HCT116 (cell line): ENCODE measurements around the gene FRAS1. TPM values are rescaled to one million over a fixed set of nuclear protein-coding genes. Genes with fewer than 3 reads are reported as not detected.

Experiments
- ATAC-seq: fragments of 200-7000 bp; cut with Tn5 transposase; 2 replicates; pipeline ENCODE4 v1.9.1; 2020; ENCODE audit warnings: mild to moderate bottlenecking, moderate library complexity
- BruUV-seq: library from RNA; stranded (reverse); fragments of 400-500 nt; replicated peaks from 2 replicates; lab custom pipeline; 2021; lab: Mats Ljungman, UMichigan
- CTCF ChIA-PET: fragments of 300-600 bp; sonication (Branson Sonifier 250); formaldehyde crosslinking; loops from one replicate; lab custom pipeline; 2021; ENCODE audit warnings: antibody characterized with exemption; lab: Charles Lee
- POLR2A ChIA-PET: fragments of 300-600, 350-600 bp; sonication (Branson Sonifier 250); formaldehyde crosslinking; loops from one replicate; lab custom pipeline; 2021; ENCODE audit warnings: antibody characterized with exemption; lab: Charles Lee
- RAD21 ChIA-PET, 2 experiments: fragments of 300-600 bp; sonication (Branson Sonifier 250); formaldehyde crosslinking; loops; one replicate each; lab custom pipeline; 2023; ENCODE audit warnings: low total read pairs in 2 of 2; ENCODE audit not compliant: uncharacterized antibody in 2 of 2, unreplicated experiment in 2 of 2, low non-redundant PET in 1 of 2; lab: Charles Lee
- DNase-seq: peaks from one replicate; pipeline ENCODE4 v3.0.0-alpha.2; 2010; ENCODE audit warnings: low read depth, low spot score
- H2AFZ ChIP-seq: fragments of 200-600 bp; shearing (Covaris generic), sonication (generic); 2 replicates; pipeline ENCODE4 v1.6.1; 2017; ENCODE audit warnings: low read depth, mixed run types, mixed read lengths, antibody characterized with exemption, low read length; ENCODE audit not compliant: poor library complexity, severe bottlenecking
- H3K27ac ChIP-seq: 2 replicates; pipeline ENCODE4 v1.5.1; 2012; ENCODE audit warnings: low read depth, low read length
- H3K27me3 ChIP-seq: fragments of 200-600 bp; sonication (generic); 2 replicates; pipeline ENCODE4 v1.6.1; 2016; ENCODE audit warnings: mixed run types, low read length, mixed read lengths; ENCODE audit not compliant: insufficient read depth
- H3K36me3 ChIP-seq, 2 experiments: fragments of 200-500 bp in 1 of 2; fragments of 200-600 bp in 1 of 2; sonication (Bioruptor generic) in 1 of 2; sonication (generic) in 1 of 2; 2 replicates each; pipeline versions ENCODE4 v1.5.1 to v1.6.1; 2014 to 2016; ENCODE audit warnings: low read length in 2 of 2, inconsistent platforms in 1 of 2, mixed read lengths in 1 of 2, mixed run types in 1 of 2; ENCODE audit not compliant: insufficient read depth in 2 of 2, control insufficient read depth in 1 of 2
- H3K4me1 ChIP-seq, 2 experiments: fragments of 200-600 bp in 1 of 2; sonication (generic) in 1 of 2; 2 replicates each; pipeline versions ENCODE4 v1.5.1 to v1.6.1; 2012 to 2017; ENCODE audit warnings: low read length in 2 of 2, inconsistent platforms in 1 of 2, mild to moderate bottlenecking in 1 of 2, mixed read lengths in 1 of 2, mixed run types in 1 of 2, moderate library complexity in 1 of 2; ENCODE audit not compliant: insufficient read depth in 2 of 2, control insufficient read depth in 1 of 2
- H3K4me2 ChIP-seq: fragments of 200-600 bp; sonication (generic); 2 replicates; pipeline ENCODE4 v1.6.1; 2017; ENCODE audit warnings: mixed run types, low read length, mixed read lengths
- H3K4me3 ChIP-seq, 2 experiments: fragments of 200-600 bp in 1 of 2; sonication (generic) in 1 of 2; replicated peaks in 1 of 2; 2 replicates each; pipeline ENCODE4 v1.5.1; 2011 to 2016; ENCODE audit warnings: low read length in 2 of 2, control low read depth in 1 of 2, low read depth in 1 of 2, mild to moderate bottlenecking in 1 of 2, mixed read lengths in 1 of 2, mixed run types in 1 of 2
- H3K79me2 ChIP-seq: fragments of 200-600 bp; sonication (generic); 2 replicates; pipeline ENCODE4 v1.6.1; 2017; ENCODE audit warnings: mild to moderate bottlenecking, mixed run types, low read length, moderate library complexity, mixed read lengths; ENCODE audit not compliant: insufficient read depth
- H3K9ac ChIP-seq: fragments of 200-600 bp; sonication (generic); 2 replicates; pipeline ENCODE4 v1.6.1; 2016; ENCODE audit warnings: low read length, mixed read lengths
- H3K9me2 ChIP-seq: fragments of 200-600 bp; sonication (generic), shearing (Covaris generic); 2 replicates; pipeline ENCODE4 v1.6.1; 2017; ENCODE audit warnings: mixed run types, mild to moderate bottlenecking, moderate library complexity; ENCODE audit not compliant: insufficient read depth
- H3K9me3 ChIP-seq, 2 experiments: fragments of 200-500 bp in 1 of 2; fragments of 200-600 bp in 1 of 2; sonication (Bioruptor generic) in 1 of 2; sonication (generic) in 1 of 2; 2 replicates each; pipeline ENCODE4 v1.6.1; 2014 to 2017; ENCODE audit warnings: low read length in 2 of 2, mixed read lengths in 2 of 2, inconsistent platforms in 1 of 2, low read depth in 1 of 2, mild to moderate bottlenecking in 1 of 2, mixed run types in 1 of 2, moderate library complexity in 1 of 2; ENCODE audit not compliant: control insufficient read depth in 1 of 2, insufficient read depth in 1 of 2
- H4K20me1 ChIP-seq: fragments of 200-600 bp; sonication (generic), shearing (Covaris generic); 2 replicates; pipeline ENCODE4 v1.6.1; 2017; ENCODE audit warnings: mixed run types, mild to moderate bottlenecking, moderate library complexity; ENCODE audit not compliant: insufficient read depth
- ATF3 ChIP-seq: IDR thresholded peaks from 2 replicates; pipeline ENCODE4 v1.6.1; 2012
- CEBPB ChIP-seq: IDR thresholded peaks from 2 replicates; pipeline ENCODE4 v1.6.1; 2012; ENCODE audit warnings: low read depth
- EGR1 ChIP-seq: IDR thresholded peaks from 2 replicates; pipeline ENCODE4 v1.6.1; 2012; ENCODE audit warnings: low read depth
- ELF1 ChIP-seq: IDR thresholded peaks from 2 replicates; pipeline ENCODE4 v1.6.1; 2012; ENCODE audit warnings: low read depth, borderline replicate concordance
- FOSL1 ChIP-seq: IDR thresholded peaks from 2 replicates; pipeline ENCODE4 v1.6.1; 2012; ENCODE audit warnings: low read depth
- POLR2A ChIP-seq: IDR thresholded peaks from 2 replicates; pipeline ENCODE4 v1.7.0; 2011; ENCODE audit warnings: borderline replicate concordance; ENCODE audit not compliant: insufficient read depth, insufficient read length; ENCODE audit errors: extremely low read depth
- POLR2AphosphoS5 ChIP-seq: IDR thresholded peaks from 2 replicates; pipeline ENCODE4 v1.6.1; 2011; ENCODE audit warnings: mild to moderate bottlenecking, low read depth, low read length, moderate library complexity
- REST ChIP-seq: IDR thresholded peaks from 2 replicates; pipeline ENCODE4 v1.6.1; 2012; ENCODE audit warnings: low read depth
- SP1 ChIP-seq: IDR thresholded peaks from 2 replicates; pipeline ENCODE4 v1.6.1; 2012; ENCODE audit warnings: low read depth
- YY1 ChIP-seq: IDR thresholded peaks from 2 replicates; pipeline ENCODE4 v1.6.1; 2011; ENCODE audit warnings: low read length, low read depth, moderate library complexity, mild to moderate bottlenecking; ENCODE audit not compliant: insufficient replicate concordance; ENCODE audit errors: extremely low read depth
- ZFX ChIP-seq: fragments of 450-650 bp; IDR thresholded peaks from 2 replicates; pipeline ENCODE4 v1.6.1; 2017
- ZNF274 ChIP-seq: fragments of 200-500 bp; sonication (Bioruptor generic); IDR thresholded peaks from 2 replicates; pipeline ENCODE4 v1.6.1; 2014; ENCODE audit warnings: mild to moderate bottlenecking, low read depth, low read length, inconsistent platforms
- intact Hi-C: fragments of 100-400 bp; cut with micrococcal nuclease; formaldehyde crosslinking; loops from 2 replicates; pipeline ENCODE4 v1.10.0; 2022
- total RNA-seq: library from RNA; stranded (reverse); gene quantifications from one replicate; pipeline ENCODE4 v1.2.1, GENCODE V29; 2021; ENCODE audit not compliant: unreplicated experiment

The FRAS1 gene
- total RNA-seq, 1 experiment from 2014 or later = 33.5 TPM

- TF ChIP-seq YY1 (no peak), CEBPB (no peak), ELF1 (no peak), ATF3 (no peak), FOSL1 (no peak), EGR1 (no peak), SP1 (no peak), ZNF274 (no peak), POLR2AphosphoS5 (no peak), ZFX (no peak), REST (no peak), POLR2A (no peak)
- Histone ChIP-seq H3K9ac (no peak overlapping the region), H3K27ac (no peak overlapping the region), H3K36me3 (no peaks in the 10 kb centered on the region), H3K9me3 (no peaks in the 10 kb centered on the region), H2AFZ (no peak overlapping the region), H3K4me1 (no peaks in the 10 kb centered on the region), H4K20me1 (no peaks in the 10 kb centered on the region), H3K9me2 (no peaks in the 10 kb centered on the region), H3K27me3 (no peaks in the 10 kb centered on the region), H3K79me2 (no peaks in the 10 kb centered on the region), H3K4me2 (no peak overlapping the region), H3K4me3 (no peak overlapping the region)
- RAD21 ChIA-PET = no interaction called here
- POLR2A ChIA-PET = no interaction called here
- ATAC-seq (no peak), DNase-seq (no peak)
- intact Hi-C loops = no loop called here
- no TSS peak for BruUV-seq
- CTCF ChIA-PET = no interaction called here
Measured at GRCh38 chr4:78457751-78458150, 400.6 kb downstream of the FRAS1 start.
